Hepatocyte (in vitro differentiated cells): ENCODE measurements around the gene OR6B1. TPM values are rescaled to one million over a fixed set of nuclear protein-coding genes. Genes with fewer than 3 reads are reported as not detected.

Experiments
- DNase-seq: peaks from one replicate; pipeline ENCODE4 v3.0.0-alpha.2; 2016; ENCODE audit warnings: low spot score
- H2AFZ ChIP-seq: fragments of 200-600 bp; sonication (generic); 2 replicates; pipeline ENCODE4 v1.6.0; 2016; ENCODE audit warnings: antibody characterized with exemption, mild to moderate bottlenecking
- H3K27ac ChIP-seq: fragments of 200-600 bp; sonication (generic); 2 replicates; pipeline ENCODE4 v1.5.1; 2016; ENCODE audit warnings: mild to moderate bottlenecking
- H3K27me3 ChIP-seq: fragments of 200-600 bp; sonication (generic); 2 replicates; pipeline ENCODE4 v1.6.1; 2016
- H3K36me3 ChIP-seq: fragments of 200-600 bp; sonication (generic); replicated peaks from 2 replicates; pipeline ENCODE4 v1.5.1; 2016; ENCODE audit warnings: low read depth; ENCODE audit not compliant: insufficient read depth
- H3K4me1 ChIP-seq: fragments of 200-600 bp; sonication (generic); 2 replicates; pipeline ENCODE4 v1.5.1; 2016; ENCODE audit warnings: mild to moderate bottlenecking, moderate library complexity; ENCODE audit not compliant: insufficient read depth
- H3K4me2 ChIP-seq: fragments of 200-600 bp; sonication (generic); 2 replicates; pipeline ENCODE4 v1.6.0; 2016
- H3K4me3 ChIP-seq: fragments of 200-600 bp; sonication (generic); 2 replicates; pipeline ENCODE4 v1.5.1; 2016; ENCODE audit warnings: mild to moderate bottlenecking
- H3K79me2 ChIP-seq: fragments of 200-600 bp; sonication (generic); 2 replicates; pipeline ENCODE4 v1.6.0; 2017; ENCODE audit warnings: mild to moderate bottlenecking
- H3K9me2 ChIP-seq: fragments of 200-600 bp; sonication (generic); replicated peaks from 2 replicates; pipeline ENCODE4 v1.6.0; 2017; ENCODE audit warnings: mild to moderate bottlenecking; ENCODE audit not compliant: insufficient read depth
- H3K9me3 ChIP-seq: fragments of 200-600 bp; sonication (generic); 2 replicates; pipeline ENCODE4 v1.5.1; 2016; ENCODE audit warnings: low read depth, mild to moderate bottlenecking
- H4K20me1 ChIP-seq: fragments of 200-600 bp; sonication (generic); 2 replicates; pipeline ENCODE4 v1.6.0; 2016; ENCODE audit warnings: mild to moderate bottlenecking; ENCODE audit not compliant: insufficient read depth, poor library complexity, severe bottlenecking
- CTCF ChIP-seq: fragments of 200-600 bp; sonication (generic); IDR thresholded peaks from 2 replicates; pipeline ENCODE4 v1.5.1; 2016; ENCODE audit warnings: antibody characterized with exemption, mild to moderate bottlenecking; ENCODE audit not compliant: poor library complexity
- EZH2 ChIP-seq: fragments of 200-600 bp; sonication (generic); IDR thresholded peaks from 2 replicates; pipeline ENCODE4 v1.6.1; 2016; ENCODE audit warnings: antibody characterized with exemption, mild to moderate bottlenecking, borderline replicate concordance
- EZH2phosphoT487 ChIP-seq: fragments of 200-600 bp; sonication (generic); IDR thresholded peaks from one replicate; pipeline ENCODE4 v1.6.1; 2018; ENCODE audit warnings: antibody characterized with exemption, mild to moderate bottlenecking, low read depth, moderate library complexity; ENCODE audit not compliant: unreplicated experiment, severe bottlenecking
- WGBS: methylation state at CpG from one replicate; pipeline ENCODE4 v1.1.6; 2016; ENCODE audit warnings: low lambda C conversion rate; ENCODE audit errors: missing lambda C conversion rate; 5-methylcytosine and 5-hydroxymethylcytosine counted together
- polyA plus RNA-seq: library from polyadenylated mRNA; unstranded; fragments of >200 nt; fragmentation: Nextera tagmentation; extraction: Ambion mirVana; gene quantifications from 2 replicates; pipeline ENCODE4 v1.2.1, GENCODE V29; 2016
- total RNA-seq: library from RNA; depleted of rRNA; stranded (reverse); fragments of >200 nt; gene quantifications from 2 replicates; pipeline ENCODE4 v1.2.3, GENCODE V29; 2014

OR6B1 gene
- not detected in 2 replicates for total RNA-seq
- 0.28 TPM in 1 of 2 replicates, not detected in the other for polyA plus RNA-seq

GRCh38 chr7:144000020-144000419 is at the start of gene OR6B1:
Gene OR6B1 (plus strand): TSS chr7:144000320. CDS start chr7:144003997, 3,677 bp downstream.
- no peaks in the 10 kb centered on the region for H3K4me1 ChIP-seq
- no peaks in the 10 kb centered on the region for H3K9me2 ChIP-seq
- WGBS, result 85% methylated on average over 4 of the region's 4 CpGs
- H3K27ac ChIP-seq, result no peak within 1 kb of the TSS
- H3K4me3 ChIP-seq, result no peak within 1 kb of the TSS
- no peaks in the 10 kb centered on the region for H3K79me2 ChIP-seq
- H3K36me3 ChIP-seq, result no peaks in the 10 kb centered on the region
- no peak for DNase-seq
- TF ChIP-seq EZH2 (no peak), CTCF (no peak), EZH2phosphoT487 (no peak)
- H2AFZ ChIP-seq, result no peak within 1 kb of the TSS
- H3K4me2 ChIP-seq, result no peak within 1 kb of the TSS
- H3K27me3 ChIP-seq, result no peaks in the 10 kb centered on the region
- no peaks in the 10 kb centered on the region for H3K9me3 ChIP-seq
- H4K20me1 ChIP-seq, result no peaks in the 10 kb centered on the region

- DNase-seq, result no peak
- WGBS, result 81% methylated on average over 3 of the region's 3 CpGs
- H3K4me1 ChIP-seq, result no peaks in the 10 kb centered on the region
Measured at GRCh38 chr7:143953421-143953820, 46.7 kb upstream of the OR6B1 start.

GRCh38 chr7:143954135-143954534 is 46.0 kb upstream of the OR6B1 start:
- Histone ChIP-seq H3K4me3 (no peak overlapping the region), H4K20me1 (no peaks in the 10 kb centered on the region), H3K4me1 (no peaks in the 10 kb centered on the region), H3K9me2 (no peaks in the 10 kb centered on the region), H3K79me2 (no peaks in the 10 kb centered on the region), H3K36me3 (no peaks in the 10 kb centered on the region), H2AFZ (no peak overlapping the region), H3K27me3 (no peaks in the 10 kb centered on the region), H3K9me3 (no peaks in the 10 kb centered on the region), H3K27ac (no peak overlapping the region), H3K4me2 (no peak overlapping the region)
- no peak for DNase-seq
- 80% methylated on average over 2 of the region's 2 CpGs for WGBS
- no peak for TF ChIP-seq EZH2phosphoT487
- no peak for TF ChIP-seq EZH2
- no peak for TF ChIP-seq CTCF

More at GRCh38 chr7:143953421-143953820, 46.7 kb upstream of the OR6B1 start:
- Histone ChIP-seq H3K27ac (no peak overlapping the region), H3K79me2 (no peaks in the 10 kb centered on the region), H3K27me3 (no peaks in the 10 kb centered on the region), H3K4me2 (no peak overlapping the region), H3K9me2 (no peaks in the 10 kb centered on the region), H3K36me3 (no peaks in the 10 kb centered on the region), H3K9me3 (no peaks in the 10 kb centered on the region), H4K20me1 (no peaks in the 10 kb centered on the region), H2AFZ (no peak overlapping the region), H3K4me3 (no peak overlapping the region)
- TF ChIP-seq EZH2phosphoT487, result no peak
- TF ChIP-seq EZH2, result no peak
- no peak for TF ChIP-seq CTCF

GRCh38 chr7:143954544-143954943 is 45.6 kb upstream of the OR6B1 start, which contains the start of gene OR2F1:
Gene OR2F1 (plus strand): TSS chr7:143954844. CDS start chr7:143959971, 5,127 bp downstream.
- Histone ChIP-seq H3K79me2 (no peaks in the 10 kb centered on the region), H3K27ac (no peak within 1 kb of the TSS), H3K9me2 (no peaks in the 10 kb centered on the region), H4K20me1 (no peaks in the 10 kb centered on the region), H3K4me1 (no peaks in the 10 kb centered on the region), H3K9me3 (no peaks in the 10 kb centered on the region), H3K4me3 (no peak within 1 kb of the TSS), H3K27me3 (no peaks in the 10 kb centered on the region), H2AFZ (no peak within 1 kb of the TSS), H3K36me3 (no peaks in the 10 kb centered on the region), H3K4me2 (no peak within 1 kb of the TSS)
- 79% methylated on average over 3 of the region's 3 CpGs for WGBS
- DNase-seq, result no peak
- TF ChIP-seq CTCF (no peak), EZH2 (no peak), EZH2phosphoT487 (no peak)
